CD4-positive, alpha-beta memory T cell (primary cell): ENCODE results near the gene CKAP4. TPM values are rescaled to one million over a fixed set of nuclear protein-coding genes. Genes with fewer than 3 reads are reported as not detected.

Experiments used
- CTCF ChIA-PET: fragments of 350-600 bp; sonication (Branson Sonifier 250); formaldehyde crosslinking; loops from one replicate; lab custom pipeline; 2021; ENCODE audit warnings: inconsistent platforms; ENCODE audit not compliant: partially characterized antibody; lab: Charles Lee
- POLR2A ChIA-PET: fragments of 350-600 bp; sonication (Branson Sonifier 250); formaldehyde crosslinking; loops from one replicate; lab custom pipeline; 2021; ENCODE audit not compliant: partially characterized antibody; lab: Charles Lee
- DNase-seq, 5 donors: peaks; one replicate each; pipeline versions ENCODE4 v3.0.0 to v3.0.0-alpha.2; 2020 to 2022; ENCODE audit warnings: mixed read lengths in 1 of 5
- H3K27ac ChIP-seq: one replicate; pipeline ENCODE4 v1.7.0; 2013; ENCODE audit warnings: low read depth, low read length
- H3K27me3 ChIP-seq: 2 replicates; pipeline ENCODE4 v1.7.0; 2013; ENCODE audit warnings: mild to moderate bottlenecking, low read length, moderate library complexity; ENCODE audit not compliant: insufficient read depth
- H3K36me3 ChIP-seq: 2 replicates; pipeline ENCODE4 v1.7.0; 2013; ENCODE audit warnings: mild to moderate bottlenecking, low read length, moderate library complexity; ENCODE audit not compliant: insufficient read depth
- H3K4me1 ChIP-seq: 2 replicates; pipeline ENCODE4 v1.7.0; 2013; ENCODE audit warnings: mild to moderate bottlenecking, low read length, moderate library complexity; ENCODE audit not compliant: insufficient read depth
- H3K4me3 ChIP-seq, 2 donors: one replicate each; pipeline ENCODE4 v1.7.0; 2013; ENCODE audit warnings: low read length in 2 of 2, mild to moderate bottlenecking in 1 of 2
- H3K9me3 ChIP-seq, 2 donors: one replicate each; pipeline ENCODE4 v1.7.0; 2013; ENCODE audit warnings: low read length in 2 of 2, control low read depth in 1 of 2; ENCODE audit not compliant: control insufficient read depth in 1 of 2
- H3K27ac Mint-ChIP-seq, 7 donors: one replicate each; pipeline ENCODE4 v1.8.0; 2020 to 2021; ENCODE audit warnings: mixed read lengths in 7 of 7, mild to moderate bottlenecking in 6 of 7, inconsistent platforms in 3 of 7, moderate library complexity in 3 of 7
- H3K27me3 Mint-ChIP-seq, 2 donors: one replicate each; pipeline ENCODE4 v1.8.0; 2020 to 2021; ENCODE audit warnings: mixed read lengths in 2 of 2
- H3K36me3 Mint-ChIP-seq, 2 donors: one replicate each; pipeline ENCODE4 v1.8.0; 2020 to 2021; ENCODE audit warnings: mixed read lengths in 2 of 2, inconsistent platforms in 1 of 2, mild to moderate bottlenecking in 1 of 2
- H3K4me1 Mint-ChIP-seq, 4 donors: one replicate each; pipeline ENCODE4 v1.8.0; 2020 to 2021; ENCODE audit warnings: mixed read lengths in 4 of 4, mild to moderate bottlenecking in 1 of 4
- H3K4me3 Mint-ChIP-seq, 8 donors: one replicate each; pipeline ENCODE4 v1.8.0; 2020 to 2021; ENCODE audit warnings: mixed read lengths in 8 of 8, mild to moderate bottlenecking in 7 of 8, moderate library complexity in 6 of 8, inconsistent platforms in 3 of 8
- H3K9me3 Mint-ChIP-seq, 8 donors: one replicate each; pipeline ENCODE4 v1.8.0; 2020 to 2021; ENCODE audit warnings: mixed read lengths in 8 of 8, mild to moderate bottlenecking in 5 of 8, inconsistent platforms in 3 of 8, moderate library complexity in 1 of 8
- intact Hi-C: fragments of 100-400 bp; cut with micrococcal nuclease; formaldehyde crosslinking; loops from one replicate; pipeline ENCODE4 v1.15.1; 2023
- polyA plus RNA-seq, 2 donors: library from polyadenylated mRNA; unstranded; fragments of 300-500 nt; fragmentation: Illumina TruSeq; gene quantifications; one replicate each; pipeline ENCODE4 v1.2.3, GENCODE V29; 2021
- total RNA-seq, 2 experiments: library from RNA; stranded (reverse); gene quantifications; one replicate each; pipeline ENCODE4 v1.2.3, GENCODE V29; 2021

CKAP4 gene
- total and polyA plus RNA-seq, 4 experiments from 2014 or later = 5.1 to 13.0 (median 10.4) TPM

GRCh38 chr12:106217706-106218105, 30.1 kb downstream of the CKAP4 start:
- Mint-ChIP-seq H3K36me3 (peaks cover 4 to 5% of the 10 kb centered on the region in 2 donors), H3K9me3 (peaks cover 0 to 21% (median 16%) of the 10 kb centered on the region in 8 donors), H3K27ac (no peak overlapping the region), H3K27me3 (peaks cover 26 to 40% of the 10 kb centered on the region in 2 donors), H3K4me1 (peaks cover 0 to 6% (median 4%) of the 10 kb centered on the region in 4 donors), H3K4me3 (no peak overlapping the region)
- intact Hi-C loops = no loop called here
- ChIA-PET POLR2A (no interaction called here), CTCF (interaction anchor here (2.0 to 3.6 kb wide), 2 partner anchors 10 to 14 kb away, joined by 5 to 14 read pairs; no protein-coding TSS in a partner anchor)
- H3K9me3 ChIP-seq = no peaks in the 10 kb centered on the region
- H3K4me1 ChIP-seq = no peaks in the 10 kb centered on the region
- H3K4me3 ChIP-seq = no peak overlapping the region
- no peak for DNase-seq
- no peak overlapping the region for H3K27ac ChIP-seq
- no peaks in the 10 kb centered on the region for H3K36me3 ChIP-seq
- peaks cover 4% of the 10 kb centered on the region for H3K27me3 ChIP-seq

- CTCF ChIA-PET = interaction anchor here (0.6 to 3.6 kb wide), 3 partner anchors 9 to 396 kb away, joined by 3 to 15 read pairs (median 14); no protein-coding TSS in a partner anchor
These were observed 33.2 kb downstream of the CKAP4 start for GRCh38 chr12:106214571-106214970.

GRCh38 chr12:106213662-106214061, 34.2 kb downstream of the CKAP4 start:
- intact Hi-C loops = no loop called here
- ChIA-PET POLR2A (no interaction called here), CTCF (interaction anchor here (1.7 kb wide), 1 partner anchor 10 kb away, joined by 4 read pairs; no protein-coding TSS in a partner anchor)

More at GRCh38 chr12:106214571-106214970, 33.2 kb downstream of the CKAP4 start:
- Histone ChIP-seq H3K27me3 (peaks cover 4% of the 10 kb centered on the region), H3K27ac (no peak overlapping the region), H3K4me3 (no peak overlapping the region), H3K9me3 (no peaks in the 10 kb centered on the region), H3K36me3 (no peaks in the 10 kb centered on the region), H3K4me1 (no peaks in the 10 kb centered on the region)
- intact Hi-C loops = no loop called here
- H3K4me3 Mint-ChIP-seq = no peak overlapping the region
- H3K4me1 Mint-ChIP-seq = no peaks in the 10 kb centered on the region
- POLR2A ChIA-PET = no interaction called here
- H3K36me3 Mint-ChIP-seq = peaks cover 4 to 5% of the 10 kb centered on the region in 2 donors
- H3K27ac Mint-ChIP-seq = no peak overlapping the region
- H3K9me3 Mint-ChIP-seq = peaks cover 0 to 21% (median 16%) of the 10 kb centered on the region in 8 donors
- DNase-seq = no peak
- H3K27me3 Mint-ChIP-seq = peaks cover 33 to 40% of the 10 kb centered on the region in 2 donors

GRCh38 chr12:106211973-106212372, 35.8 kb downstream of the CKAP4 start:
- Histone ChIP-seq H3K4me3 (no peak overlapping the region), H3K27me3 (peaks cover 4% of the 10 kb centered on the region), H3K27ac (no peak overlapping the region), H3K36me3 (no peaks in the 10 kb centered on the region), H3K4me1 (no peaks in the 10 kb centered on the region), H3K9me3 (no peaks in the 10 kb centered on the region)
- ChIA-PET POLR2A (no interaction called here), CTCF (interaction anchor here (1.6 kb wide), 1 partner anchor 12 kb away, joined by 6 read pairs; no protein-coding TSS in a partner anchor)
- H3K9me3 Mint-ChIP-seq = peaks cover 0 to 12% (median 3%) of the 10 kb centered on the region in 8 donors
- H3K27ac Mint-ChIP-seq = no peak overlapping the region
- no peak for DNase-seq
- peaks cover 40 to 42% of the 10 kb centered on the region in 2 donors for H3K27me3 Mint-ChIP-seq
- intact Hi-C loops = no loop called here
- no peaks in the 10 kb centered on the region for H3K36me3 Mint-ChIP-seq
- H3K4me3 Mint-ChIP-seq = no peak overlapping the region
- H3K4me1 Mint-ChIP-seq = no peaks in the 10 kb centered on the region

More at GRCh38 chr12:106213662-106214061, 34.2 kb downstream of the CKAP4 start:
- Histone ChIP-seq H3K4me1 (no peaks in the 10 kb centered on the region), H3K27ac (no peak overlapping the region), H3K4me3 (no peak overlapping the region), H3K27me3 (peaks cover 4% of the 10 kb centered on the region), H3K9me3 (no peaks in the 10 kb centered on the region), H3K36me3 (no peaks in the 10 kb centered on the region)
- no peak for DNase-seq
- peaks cover 0 to 5% of the 10 kb centered on the region in 2 donors for H3K36me3 Mint-ChIP-seq
- peaks cover 35 to 36% of the 10 kb centered on the region in 2 donors for H3K27me3 Mint-ChIP-seq
- H3K9me3 Mint-ChIP-seq = peaks cover 0 to 16% (median 12%) of the 10 kb centered on the region in 8 donors
- H3K27ac Mint-ChIP-seq = no peak overlapping the region
- H3K4me3 Mint-ChIP-seq = no peak overlapping the region
- no peaks in the 10 kb centered on the region for H3K4me1 Mint-ChIP-seq

GRCh38 chr12:106205208-106206069, 42.4 kb downstream of the CKAP4 start:
- Mint-ChIP-seq H3K27me3 (peaks cover 18 to 19% of the 10 kb centered on the region in 2 donors), H3K4me1 (no peaks in the 10 kb centered on the region), H3K36me3 (no peaks in the 10 kb centered on the region), H3K9me3 (peaks cover 0 to 28% (median 4%) of the 10 kb centered on the region in 8 donors), H3K27ac (no peak overlapping the region), H3K4me3 (no peak overlapping the region)
- H3K4me3 ChIP-seq = no peak overlapping the region
- no peaks in the 10 kb centered on the region for H3K36me3 ChIP-seq
- H3K9me3 ChIP-seq = no peaks in the 10 kb centered on the region
- no peak for DNase-seq
- H3K27ac ChIP-seq = no peak overlapping the region
- H3K27me3 ChIP-seq = no peaks in the 10 kb centered on the region
- intact Hi-C loops = no loop called here
- ChIA-PET POLR2A (interaction anchor here (0.6 kb wide), 1 partner anchor 71 kb away, joined by 3 read pairs; no protein-coding TSS in a partner anchor), CTCF (no interaction called here)
- H3K4me1 ChIP-seq = no peaks in the 10 kb centered on the region

GRCh38 chr12:106204312-106204711, 43.5 kb downstream of the CKAP4 start:
- Histone ChIP-seq H3K27ac (no peak overlapping the region), H3K9me3 (no peaks in the 10 kb centered on the region), H3K27me3 (no peaks in the 10 kb centered on the region), H3K36me3 (no peaks in the 10 kb centered on the region), H3K4me3 (no peak overlapping the region), H3K4me1 (no peaks in the 10 kb centered on the region)
- ChIA-PET CTCF (no interaction called here), POLR2A (no interaction called here)
- Mint-ChIP-seq H3K9me3 (peaks cover 0 to 28% (median 4%) of the 10 kb centered on the region in 8 donors), H3K36me3 (no peaks in the 10 kb centered on the region), H3K4me1 (no peaks in the 10 kb centered on the region), H3K27ac (no peak overlapping the region), H3K27me3 (peaks cover 11 to 16% of the 10 kb centered on the region in 2 donors), H3K4me3 (no peak overlapping the region)
- intact Hi-C loops = no loop called here
- no peak for DNase-seq

GRCh38 chr12:106197906-106198623, 49.8 kb downstream of the CKAP4 start:
- intact Hi-C loops = no loop called here
- CTCF ChIA-PET = no interaction called here
- peaks cover 5 to 9% of the 10 kb centered on the region in 2 donors for H3K27me3 Mint-ChIP-seq

More at GRCh38 chr12:106197906-106198623, 49.8 kb downstream of the CKAP4 start:
- Mint-ChIP-seq H3K27ac (no peak overlapping the region), H3K9me3 (peaks cover 0 to 5% (median 0%) of the 10 kb centered on the region in 8 donors), H3K36me3 (no peaks in the 10 kb centered on the region), H3K4me1 (no peaks in the 10 kb centered on the region), H3K4me3 (no peak overlapping the region)
- H3K27ac ChIP-seq = no peak overlapping the region
- no peak overlapping the region for H3K4me3 ChIP-seq
- H3K4me1 ChIP-seq = no peaks in the 10 kb centered on the region
- POLR2A ChIA-PET = no interaction called here
- no peaks in the 10 kb centered on the region for H3K27me3 ChIP-seq
- DNase-seq = no peak
- H3K36me3 ChIP-seq = no peaks in the 10 kb centered on the region
- H3K9me3 ChIP-seq = no peaks in the 10 kb centered on the region
